Measurements from ENCODE around the gene ZNF783. TPM values are rescaled to one million over a fixed set of nuclear protein-coding genes. Genes with fewer than 3 reads are reported as not detected.

ZNF783 gene
- total and polyA plus RNA-seq, 9 of the 15 experiments (the other 6 are each of a cell fraction or from before 2014, with no cell fraction given): 0.66 to 11.2 (median 5.4) TPM

DNA sequence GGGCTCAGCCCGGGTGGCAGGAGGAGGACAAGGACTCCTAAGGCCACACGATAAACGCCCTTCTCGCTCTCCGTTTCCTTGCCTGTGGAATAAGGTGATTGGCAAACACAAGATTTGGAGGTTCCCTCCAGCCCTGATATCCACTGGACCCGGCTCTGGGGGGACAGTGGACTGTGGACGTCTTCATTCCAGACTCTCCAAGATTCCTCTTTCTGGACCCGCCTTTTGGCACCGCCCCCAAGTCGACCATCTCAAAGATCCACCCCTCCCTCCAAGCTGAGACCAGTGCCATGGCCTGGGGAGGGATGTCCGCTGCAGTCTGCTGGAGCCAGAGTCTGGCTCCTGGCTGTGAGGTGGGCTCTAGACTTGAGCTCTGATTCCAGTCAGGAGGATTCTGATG, 23.6 kb downstream of the ZNF783 start:
- H3K4me3 ChIP-seq: peak overlapping the region; percentile 37
- CTCF ChIA-PET (ENCODE audit: low intra/inter-chr PET ratio): interaction anchor here (0.6 kb wide), 1 partner anchor 184 kb away, joined by 3 read pairs; no protein-coding TSS in a partner anchor
- peak; percentile 43 for ATAC-seq
- FAIRE-seq: no peak
- in situ Hi-C loops (cut with MboI) (no loop called here), intact Hi-C loops (cut with micrococcal nuclease) (no loop called here)
- POLR2A ChIA-PET: interaction anchor here (0.6 to 1.2 kb wide), 4 partner anchors 11 to 151 kb away, joined by 3 read pairs; no protein-coding TSS in a partner anchor
- no peaks in the 10 kb centered on the region for H3K36me3 ChIP-seq (ENCODE audit: control insufficient read depth, insufficient read depth, low read length)
- no TSS peak for BruUV-seq (replicated peaks)
- H3K79me2 ChIP-seq (ENCODE audit: control insufficient read depth, insufficient read depth, low read length): no peaks in the 10 kb centered on the region
- H3K9me3 ChIP-seq (replicated peaks; ENCODE audit: control insufficient read depth, insufficient read depth, low read depth, low read length): no peaks in the 10 kb centered on the region
- peaks cover 36 to 88% of the 10 kb centered on the region in 2 experiments for H3K27me3 ChIP-seq (ENCODE audit: control insufficient read depth in 2 of 2, insufficient read depth in 2 of 2, low read length in 2 of 2)
- 21% methylated on average over 11 of the region's 11 CpGs for WGBS (ENCODE audit: insufficient coverage, low coverage, missing lambda C conversion rate)
- peak overlapping the region; percentile 27 to 89; a peak in 3 of 4 replicates for H3K9ac ChIP-seq (ENCODE audit: insufficient read depth in 1 of 2, low read depth in 2 of 2, low read length in 2 of 2)
- no peak overlapping the region for H3K27ac ChIP-seq (ENCODE audit: extremely low read depth, low read depth, low read length)
- H4K20me1 ChIP-seq (replicated peaks; ENCODE audit: control insufficient read depth, insufficient read depth, low read length): peaks cover 7% of the 10 kb centered on the region
- no peaks in the 10 kb centered on the region for H3K9me1 ChIP-seq (ENCODE audit: control insufficient read depth, insufficient read depth, low read length)
- peak overlapping the region; percentile 74 for H3K4me2 ChIP-seq (ENCODE audit: insufficient read depth, low read length)
- peak overlapping the region; percentile 74 for H2AFZ ChIP-seq (ENCODE audit: low read depth, low read length)
- peaks cover 0 to 24% of the 10 kb centered on the region in 2 experiments; a peak in 2 of 5 replicates for H3K4me1 ChIP-seq (replicated peaks in 1 of 2; ENCODE audit: control insufficient read depth in 2 of 2, insufficient read depth in 2 of 2, low read length in 2 of 2)
- DNase-seq (ENCODE audit: extremely low read depth in 1 of 4, low spot score in 3 of 4): peak in 1 of 4 experiments; percentile 26
- no peak for TF ChIP-seq POLR2AphosphoS2 (IDR thresholded peaks at IDR 0.05; ENCODE audit: low read length)
- TF ChIP-seq, protein P1, sequence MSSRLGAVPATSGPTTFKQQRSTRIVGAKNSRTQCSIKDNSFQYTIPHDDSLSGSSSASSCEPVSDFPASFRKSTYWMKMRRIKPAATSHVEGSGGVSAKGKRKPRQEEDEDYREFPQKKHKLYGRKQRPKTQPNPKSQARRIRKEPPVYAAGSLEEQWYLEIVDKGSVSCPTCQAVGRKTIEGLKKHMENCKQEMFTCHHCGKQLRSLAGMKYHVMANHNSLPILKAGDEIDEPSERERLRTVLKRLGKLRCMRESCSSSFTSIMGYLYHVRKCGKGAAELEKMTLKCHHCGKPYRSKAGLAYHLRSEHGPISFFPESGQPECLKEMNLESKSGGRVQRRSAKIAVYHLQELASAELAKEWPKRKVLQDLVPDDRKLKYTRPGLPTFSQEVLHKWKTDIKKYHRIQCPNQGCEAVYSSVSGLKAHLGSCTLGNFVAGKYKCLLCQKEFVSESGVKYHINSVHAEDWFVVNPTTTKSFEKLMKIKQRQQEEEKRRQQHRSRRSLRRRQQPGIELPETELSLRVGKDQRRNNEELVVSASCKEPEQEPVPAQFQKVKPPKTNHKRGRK (tag; IDR thresholded peaks at IDR 0.05): no peak
- no peak for TF ChIP-seq MAZ (CRISPR knock-in tag; conservative IDR thresholded peaks at IDR 0.05 in 1 of 2, IDR thresholded peaks at IDR 0.05 in 1 of 2)
- no peak for TF ChIP-seq STAT5A (IDR thresholded peaks at IDR 0.05; ENCODE audit: borderline replicate concordance, low read length)
- TF ChIP-seq CAMTA2 (CRISPR knock-in tag; conservative IDR thresholded peaks at IDR 0.05): no peak
- no peak for TF ChIP-seq U2AF2 (optimal IDR thresholded peaks at IDR 0.05; ENCODE audit: low read depth, low read length)
- TF ChIP-seq, protein P2, sequence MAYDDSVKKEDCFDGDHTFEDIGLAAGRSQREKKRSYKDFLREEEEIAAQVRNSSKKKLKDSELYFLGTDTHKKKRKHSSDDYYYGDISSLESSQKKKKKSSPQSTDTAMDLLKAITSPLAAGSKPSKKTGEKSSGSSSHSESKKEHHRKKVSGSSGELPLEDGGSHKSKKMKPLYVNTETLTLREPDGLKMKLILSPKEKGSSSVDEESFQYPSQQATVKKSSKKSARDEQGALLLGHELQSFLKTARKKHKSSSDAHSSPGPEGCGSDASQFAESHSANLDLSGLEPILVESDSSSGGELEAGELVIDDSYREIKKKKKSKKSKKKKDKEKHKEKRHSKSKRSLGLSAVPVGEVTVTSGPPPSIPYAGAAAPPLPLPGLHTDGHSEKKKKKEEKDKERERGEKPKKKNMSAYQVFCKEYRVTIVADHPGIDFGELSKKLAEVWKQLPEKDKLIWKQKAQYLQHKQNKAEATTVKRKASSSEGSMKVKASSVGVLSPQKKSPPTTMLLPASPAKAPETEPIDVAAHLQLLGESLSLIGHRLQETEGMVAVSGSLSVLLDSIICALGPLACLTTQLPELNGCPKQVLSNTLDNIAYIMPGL (CRISPR knock-in tag; IDR thresholded peaks at IDR 0.05): no peak
- no peak for TF ChIP-seq KLF6 (CRISPR knock-in tag; IDR thresholded peaks at IDR 0.05; ENCODE audit: borderline replicate concordance)
- no peak for TF ChIP-seq HDAC1 (IDR thresholded peaks at IDR 0.05)
- TF ChIP-seq ELF1 (tag; IDR thresholded peaks at IDR 0.05): no peak
- TF ChIP-seq CHD4 (IDR thresholded peaks at IDR 0.05; ENCODE audit: insufficient read depth, insufficient replicate concordance, low read depth, low read length, poor library complexity, severe bottlenecking): no peak
- no peak for TF ChIP-seq FOS (IDR thresholded peaks at IDR 0.05; ENCODE audit: extremely low read depth, insufficient read length)
- TF ChIP-seq NR2C2 (CRISPR knock-in tag; IDR thresholded peaks at IDR 0.05): 0 out of 2 replicates have a peak, but pooled peaks have one; percentile 6
- TF ChIP-seq NR2C2 (tag; IDR thresholded peaks at IDR 0.05): no peak
- TF ChIP-seq, protein P3, sequence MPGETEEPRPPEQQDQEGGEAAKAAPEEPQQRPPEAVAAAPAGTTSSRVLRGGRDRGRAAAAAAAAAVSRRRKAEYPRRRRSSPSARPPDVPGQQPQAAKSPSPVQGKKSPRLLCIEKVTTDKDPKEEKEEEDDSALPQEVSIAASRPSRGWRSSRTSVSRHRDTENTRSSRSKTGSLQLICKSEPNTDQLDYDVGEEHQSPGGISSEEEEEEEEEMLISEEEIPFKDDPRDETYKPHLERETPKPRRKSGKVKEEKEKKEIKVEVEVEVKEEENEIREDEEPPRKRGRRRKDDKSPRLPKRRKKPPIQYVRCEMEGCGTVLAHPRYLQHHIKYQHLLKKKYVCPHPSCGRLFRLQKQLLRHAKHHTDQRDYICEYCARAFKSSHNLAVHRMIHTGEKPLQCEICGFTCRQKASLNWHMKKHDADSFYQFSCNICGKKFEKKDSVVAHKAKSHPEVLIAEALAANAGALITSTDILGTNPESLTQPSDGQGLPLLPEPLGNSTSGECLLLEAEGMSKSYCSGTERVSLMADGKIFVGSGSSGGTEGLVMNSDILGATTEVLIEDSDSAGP (CRISPR knock-in tag; IDR thresholded peaks at IDR 0.05): 0 out of 2 replicates have a peak, but pooled peaks have one; percentile 24
- TF ChIP-seq TCF7L2 (IDR thresholded peaks at IDR 0.05; ENCODE audit: low read depth, low read length): no peak
- no peak for TF ChIP-seq SMAD1 (IDR thresholded peaks at IDR 0.05; ENCODE audit: low read depth, low read length, partially characterized antibody)
